A549 (cell line): Measurements from ENCODE around the gene METRNL. TPM values are rescaled to one million over a fixed set of nuclear protein-coding genes. Genes with fewer than 3 reads are reported as not detected.

ENCODE experiments used
- ATAC-seq, 2 experiments: fragments of 200-7000 bp in 1 of 2; fragments of >200 bp in 1 of 2; cut with Nextera tagmentation in 1 of 2; cut with Tn5 transposase in 1 of 2; 3 replicates each; pipeline versions ENCODE4 v1.8.0 to v1.9.1; 2018 to 2020; ENCODE audit warnings: mild to moderate bottlenecking in 1 of 2, moderate library complexity in 1 of 2
- CTCF ChIA-PET: fragments of 300-600 bp; sonication (Branson Sonifier 250); formaldehyde crosslinking; extraction: SDS; loops from one replicate; lab custom pipeline; 2021; ENCODE audit warnings: antibody characterized with exemption, inconsistent platforms; lab: Yijun Ruan, JAX
- POLR2A ChIA-PET: fragments of 350-600 bp; formaldehyde crosslinking; extraction: SDS; loops from one replicate; lab custom pipeline; 2021; ENCODE audit warnings: antibody characterized with exemption, inconsistent platforms; lab: Yijun Ruan, JAX
- DNase-seq, 2 experiments: peaks; one replicate each; pipeline versions ENCODE4 v3.0.0 to v3.0.0-alpha.2; 2011 to 2016; ENCODE audit warnings: low read depth in 1 of 2, low spot score in 1 of 2
- FAIRE-seq: peaks from 2 replicates; lab custom pipeline; 2011; peaks lifted over from hg19 to GRCh38; lab: Jason Lieb, UNC
- H3K27ac ChIP-seq, 2 experiments: fragments of >200 bp; sonication (Bioruptor Twin); formaldehyde crosslinking; 3 replicates each; pipeline ENCODE4 v1.5.1; 2016 to 2017
- H3K4me1 ChIP-seq: fragments of >200 bp; sonication (Bioruptor Twin); formaldehyde crosslinking; 3 replicates; pipeline ENCODE4 v1.6.1; 2016
- H3K4me2 ChIP-seq: fragments of >200 bp; sonication (Bioruptor Twin); formaldehyde crosslinking; 3 replicates; pipeline ENCODE4 v1.6.1; 2016
- H3K4me3 ChIP-seq: fragments of >200 bp; sonication (Bioruptor Twin); formaldehyde crosslinking; 3 replicates; pipeline ENCODE4 v1.5.1; 2016
- H3K9me3 ChIP-seq: fragments of >200 bp; sonication (Bioruptor Twin); formaldehyde crosslinking; 3 replicates; pipeline ENCODE4 v1.6.1; 2016
- CHD4 ChIP-seq: fragments of 200-600 bp; sonication (generic); IDR thresholded peaks from 2 replicates; pipeline ENCODE4 v1.6.1; 2016; ENCODE audit warnings: antibody characterized with exemption, mild to moderate bottlenecking, borderline replicate concordance
- EHMT2 ChIP-seq: fragments of 200-600 bp; sonication (generic); IDR thresholded peaks from 2 replicates; pipeline ENCODE4 v1.6.1; 2016; ENCODE audit warnings: antibody characterized with exemption, low read depth, mild to moderate bottlenecking, moderate library complexity
- ELK1 ChIP-seq: fragments of 150-350 bp; IDR thresholded peaks from 2 replicates; pipeline ENCODE4 v1.6.1; 2014; ENCODE audit warnings: low read depth, mild to moderate bottlenecking, low read length
- ESRRA ChIP-seq: fragments of 150-350 bp; IDR thresholded peaks from 2 replicates; pipeline ENCODE4 v1.6.1; 2014; ENCODE audit warnings: mild to moderate bottlenecking, low read length, borderline replicate concordance
- HEYL ChIP-seq: fragments of 250-450 bp; sonication (Bioruptor Pico); IDR thresholded peaks from 2 replicates; pipeline ENCODE4 v1.8.0; 2021; ENCODE audit warnings: mild to moderate bottlenecking, moderate library complexity
- HOXB13 ChIP-seq: fragments of 250-450 bp; sonication (Bioruptor Pico); IDR thresholded peaks from 2 replicates; pipeline ENCODE4 v1.5.0; 2020; ENCODE audit warnings: low read depth, mild to moderate bottlenecking, moderate library complexity
- JUNB ChIP-seq: fragments of >200 bp; sonication (Bioruptor Twin); formaldehyde crosslinking; IDR thresholded peaks from 2 replicates; pipeline ENCODE4 v1.6.1; 2016
- POLR2A ChIP-seq: IDR thresholded peaks from 2 replicates; pipeline ENCODE4 v1.6.1; 2012; ENCODE audit warnings: mild to moderate bottlenecking, low read length
- WGBS: methylation state at CpG from one replicate; pipeline ENCODE4 v1.1.6; 2017; ENCODE audit errors: missing lambda C conversion rate; 5-methylcytosine and 5-hydroxymethylcytosine counted together
- polyA plus RNA-seq, 4 experiments: library from polyadenylated mRNA; depleted of rRNA in 3 of 4; stranded (reverse); fragments of >200 nt; fragmentation: RNase III in 1 of 4; extraction: RNeasy Plus Mini Kit Qiagen cat#74134 plus additional on column Dnase treatment in 1 of 4; gene quantifications; 2 replicates in 3 of 4; 3 replicates in 1 of 4; pipeline ENCODE4 v1.2.3, GENCODE V29; 2011 to 2017

The METRNL gene
- polyA plus RNA-seq, 2 of the 4 experiments (the other 2 are of a cell fraction), result 1.7 to 6.4 TPM

GRCh38 chr17:83100853-83101391, 21.5 kb downstream of the METRNL start:
- Histone ChIP-seq H3K27ac (no peak overlapping the region), H3K9me3 (no peaks in the 10 kb centered on the region), H3K4me1 (peaks cover 10% of the 10 kb centered on the region), H3K4me2 (no peak overlapping the region), H3K4me3 (no peak overlapping the region)
- WGBS, result 79% methylated on average over 21 of the region's 22 CpGs
- FAIRE-seq (no peak), DNase-seq (no peak), ATAC-seq (0 out of 6 replicates have a peak, but pooled peaks of 1 of the 2 experiments have one; percentile 2)
- TF ChIP-seq CHD4, result no peak
- ChIA-PET POLR2A (no interaction called here), CTCF (no interaction called here)

- no peaks in the 10 kb centered on the region for H3K9me3 ChIP-seq
- DNase-seq, result no peak
- ChIA-PET POLR2A (no interaction called here), CTCF (no interaction called here)
- H3K4me1 ChIP-seq, result peaks cover 10% of the 10 kb centered on the region
- peak in 1 of 2 experiments; percentile 7; a peak in 3 of 6 replicates for ATAC-seq
- TF ChIP-seq HOXB13 (CRISPR knock-in tag) (no peak), EHMT2 (no peak), HEYL (CRISPR knock-in tag) (no peak), ELK1 (no peak)
- peak overlapping the region in 1 of 2 experiments; percentile 12; a peak in 2 of 6 replicates for H3K27ac ChIP-seq
- no peak for FAIRE-seq
- H3K4me2 ChIP-seq, result no peak overlapping the region
- H3K4me3 ChIP-seq, result no peak overlapping the region
- WGBS, result 80% methylated on average over 20 of the region's 22 CpGs
Observed at GRCh38 chr17:83101805-83102480, 22.5 kb downstream of the METRNL start.

GRCh38 chr17:83103200-83103942, 24.0 kb downstream of the METRNL start:
- Histone ChIP-seq H3K4me1 (peaks cover 10% of the 10 kb centered on the region), H3K4me2 (peak overlapping the region; percentile 48), H3K27ac (peak overlapping the region in 1 of 2 experiments; percentile 52; a peak in 2 of 6 replicates), H3K9me3 (no peaks in the 10 kb centered on the region), H3K4me3 (peak overlapping the region; percentile 40)
- ChIA-PET POLR2A (no interaction called here), CTCF (no interaction called here)
- DNase-seq (peak; percentile 65 to 68), FAIRE-seq (no peak), ATAC-seq (peak; percentile 13 to 25; a peak in 4 of 6 replicates)
- 47% methylated on average over 22 of the region's 60 CpGs for WGBS
- TF ChIP-seq EHMT2 (no peak), ESRRA (no peak), JUNB (no peak)

GRCh38 chr17:83103943-83104311, 24.5 kb downstream of the METRNL start:
- no peak for FAIRE-seq
- ATAC-seq, result no peak
- Histone ChIP-seq H3K4me3 (peak overlapping the region; percentile 40; the same call in 1 of the 3 replicates), H3K9me3 (peaks cover 3% of the 10 kb centered on the region; the same call in 2 of the 3 replicates), H3K4me1 (peaks cover 10% of the 10 kb centered on the region)
- DNase-seq, result no peak
- 83% methylated on average over 10 of the region's 10 CpGs for WGBS
- TF ChIP-seq HEYL (CRISPR knock-in tag) (no peak), POLR2A (0 out of 2 replicates have a peak, but pooled peaks have one; percentile 8)
- TF ChIP-seq, all 56 proteins: peak for 1
- POLR2A ChIA-PET, result no interaction called here
- 0 out of 6 replicates have a peak overlapping the region, but pooled peaks of 1 of the 2 experiments have one; percentile 8 for H3K27ac ChIP-seq
- H3K4me2 ChIP-seq, result peak overlapping the region; percentile 48; the same call in 1 of the 3 replicates
- CTCF ChIA-PET, result interaction anchor here (1.1 kb wide), 1 partner anchor 29 kb away, joined by 4 read pairs; no protein-coding TSS in a partner anchor
